Neural progenitor cell (in vitro differentiated cells): ENCODE data around the gene HMCN1. TPM values are rescaled to one million over a fixed set of nuclear protein-coding genes. Genes with fewer than 3 reads are reported as not detected.

Source experiments
- DNase-seq: peaks from one replicate; pipeline ENCODE4 v3.0.0-alpha.2; 2016; ENCODE audit warnings: low spot score
- H2AFZ ChIP-seq: fragments of 200-600 bp; sonication (generic); replicated peaks from 2 replicates; pipeline ENCODE4 v1.6.1; 2016; ENCODE audit warnings: antibody characterized with exemption
- H3F3A ChIP-seq: fragments of 200-600 bp; sonication (generic); 2 replicates; pipeline ENCODE4 v1.6.1; 2016; ENCODE audit warnings: antibody characterized with exemption, low read depth
- H3K27ac ChIP-seq: fragments of 200-600 bp; sonication (generic); 2 replicates; pipeline ENCODE4 v1.5.1; 2016; ENCODE audit warnings: mild to moderate bottlenecking
- H3K27me3 ChIP-seq: fragments of 200-600 bp; sonication (generic); 2 replicates; pipeline ENCODE4 v1.6.1; 2016; ENCODE audit warnings: mild to moderate bottlenecking, moderate library complexity
- H3K36me3 ChIP-seq: fragments of 200-600 bp; sonication (generic); 2 replicates; pipeline ENCODE4 v1.5.1; 2016
- H3K4me1 ChIP-seq: fragments of 200-600 bp; sonication (generic); 2 replicates; pipeline ENCODE4 v1.6.1; 2016; ENCODE audit warnings: mixed run types
- H3K4me2 ChIP-seq: fragments of 200-600 bp; sonication (generic); 2 replicates; pipeline ENCODE4 v1.6.1; 2016
- H3K4me3 ChIP-seq: fragments of 200-600 bp; sonication (generic); 2 replicates; pipeline ENCODE4 v1.5.1; 2016
- H3K79me2 ChIP-seq: fragments of 200-600 bp; sonication (generic); 2 replicates; pipeline ENCODE4 v1.6.1; 2016; ENCODE audit warnings: low read depth
- H3K9ac ChIP-seq: fragments of 200-600 bp; sonication (generic); 2 replicates; pipeline ENCODE4 v1.6.1; 2016
- H3K9me3 ChIP-seq: fragments of 200-600 bp; sonication (generic); 2 replicates; pipeline ENCODE4 v1.5.1; 2016; ENCODE audit warnings: low read depth
- H4K20me1 ChIP-seq: fragments of 200-600 bp; sonication (generic); 2 replicates; pipeline ENCODE4 v1.6.1; 2016; ENCODE audit warnings: low read depth
- H3K27ac Mint-ChIP-seq: 3 replicates; pipeline ENCODE4 v1.8.0; 2021; ENCODE audit warnings: mixed read lengths
- H3K27me3 Mint-ChIP-seq: 2 replicates; pipeline ENCODE4 v1.8.0; 2022; ENCODE audit warnings: low read depth, mild to moderate bottlenecking, inconsistent platforms, moderate library complexity, mixed read lengths; ENCODE audit not compliant: insufficient read depth
- H3K36me3 Mint-ChIP-seq: 3 replicates; pipeline ENCODE4 v1.8.0; 2021; ENCODE audit warnings: mixed read lengths
- H3K4me1 Mint-ChIP-seq: 3 replicates; pipeline ENCODE4 v1.8.0; 2021; ENCODE audit warnings: mixed read lengths
- H3K4me3 Mint-ChIP-seq: 3 replicates; pipeline ENCODE4 v1.8.0; 2021; ENCODE audit warnings: mild to moderate bottlenecking, moderate library complexity, mixed read lengths
- H3K9me3 Mint-ChIP-seq: 3 replicates; pipeline ENCODE4 v1.8.0; 2020; ENCODE audit warnings: mixed read lengths
- EZH2 ChIP-seq: fragments of 200-600 bp; sonication (generic); IDR thresholded peaks from 2 replicates; pipeline ENCODE4 v1.6.1; 2017; ENCODE audit warnings: antibody characterized with exemption, mild to moderate bottlenecking, moderate library complexity
- EZH2phosphoT487 ChIP-seq: fragments of 200-600 bp; sonication (generic); IDR thresholded peaks from 2 replicates; pipeline ENCODE4 v1.6.1; 2017; ENCODE audit warnings: antibody characterized with exemption
- total RNA-seq: library from RNA; depleted of rRNA; stranded (reverse); fragments of >200 nt; gene quantifications from 2 replicates; pipeline ENCODE4 v1.2.3, GENCODE V29; 2015; ENCODE audit warnings: low replicate concordance
- TF ChIP-seq, protein P1 (sequence below): fragments of 200-600 bp; sonication (generic); IDR thresholded peaks from 2 replicates; pipeline ENCODE4 v1.5.1; 2017; ENCODE audit warnings: antibody characterized with exemption, mild to moderate bottlenecking

HMCN1 gene
- total RNA-seq, 1 donor from 2014 or later, result 26.4 TPM

DNA sequence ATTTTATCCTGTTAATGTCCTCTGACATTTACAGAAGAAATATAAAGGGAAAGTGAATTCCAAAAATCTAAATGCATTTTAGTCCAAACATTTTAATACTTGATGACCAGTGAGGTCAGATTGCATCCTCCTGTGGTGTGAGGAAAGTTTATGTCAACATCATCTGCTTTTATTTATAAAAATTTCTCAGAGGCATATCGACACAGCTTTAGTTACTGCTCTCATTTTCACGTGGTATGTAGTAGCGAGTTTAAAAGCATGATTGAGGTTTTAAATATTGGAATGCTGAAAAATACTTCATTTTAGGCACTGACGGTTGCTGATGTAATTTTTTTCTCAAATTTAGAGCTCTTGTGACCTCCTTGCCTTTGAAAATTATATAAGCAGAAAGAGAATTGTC, 234.8 kb downstream of the HMCN1 start:
- Mint-ChIP-seq H3K4me3 (no peak overlapping the region), H3K36me3 (no peaks in the 10 kb centered on the region), H3K27me3 (no peaks in the 10 kb centered on the region), H3K4me1 (peaks cover 4% of the 10 kb centered on the region), H3K27ac (no peak overlapping the region), H3K9me3 (no peaks in the 10 kb centered on the region)
- DNase-seq, result no peak
- Histone ChIP-seq H3K4me2 (no peak overlapping the region), H3K36me3 (no peaks in the 10 kb centered on the region), H2AFZ (no peak overlapping the region), H3K27ac (no peak overlapping the region), H3K4me1 (peaks cover 9% of the 10 kb centered on the region), H3K9ac (no peak overlapping the region), H3K27me3 (no peaks in the 10 kb centered on the region), H4K20me1 (no peaks in the 10 kb centered on the region), H3F3A (no peaks in the 10 kb centered on the region), H3K9me3 (no peaks in the 10 kb centered on the region), H3K4me3 (no peak overlapping the region), H3K79me2 (no peaks in the 10 kb centered on the region)
- TF ChIP-seq, protein P1, sequence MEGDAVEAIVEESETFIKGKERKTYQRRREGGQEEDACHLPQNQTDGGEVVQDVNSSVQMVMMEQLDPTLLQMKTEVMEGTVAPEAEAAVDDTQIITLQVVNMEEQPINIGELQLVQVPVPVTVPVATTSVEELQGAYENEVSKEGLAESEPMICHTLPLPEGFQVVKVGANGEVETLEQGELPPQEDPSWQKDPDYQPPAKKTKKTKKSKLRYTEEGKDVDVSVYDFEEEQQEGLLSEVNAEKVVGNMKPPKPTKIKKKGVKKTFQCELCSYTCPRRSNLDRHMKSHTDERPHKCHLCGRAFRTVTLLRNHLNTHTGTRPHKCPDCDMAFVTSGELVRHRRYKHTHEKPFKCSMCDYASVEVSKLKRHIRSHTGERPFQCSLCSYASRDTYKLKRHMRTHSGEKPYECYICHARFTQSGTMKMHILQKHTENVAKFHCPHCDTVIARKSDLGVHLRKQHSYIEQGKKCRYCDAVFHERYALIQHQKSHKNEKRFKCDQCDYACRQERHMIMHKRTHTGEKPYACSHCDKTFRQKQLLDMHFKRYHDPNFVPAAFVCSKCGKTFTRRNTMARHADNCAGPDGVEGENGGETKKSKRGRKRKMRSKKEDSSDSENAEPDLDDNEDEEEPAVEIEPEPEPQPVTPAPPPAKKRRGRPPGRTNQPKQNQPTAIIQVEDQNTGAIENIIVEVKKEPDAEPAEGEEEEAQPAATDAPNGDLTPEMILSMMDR, result no peak
- no peak for TF ChIP-seq EZH2phosphoT487
- no peak for TF ChIP-seq EZH2

- H3K4me1 ChIP-seq, result peaks cover 6% of the 10 kb centered on the region
- no peaks in the 10 kb centered on the region for H3K36me3 Mint-ChIP-seq
- no peaks in the 10 kb centered on the region for H3F3A ChIP-seq
- no peaks in the 10 kb centered on the region for H3K9me3 ChIP-seq
- no peaks in the 10 kb centered on the region for H3K79me2 ChIP-seq
- H3K4me2 ChIP-seq, result no peak overlapping the region
- no peak overlapping the region for H3K27ac ChIP-seq
- TF ChIP-seq, protein P1, result no peak
- no peak for TF ChIP-seq EZH2phosphoT487
- no peak for TF ChIP-seq EZH2
- no peak overlapping the region for H3K4me3 Mint-ChIP-seq
- H3K36me3 ChIP-seq, result no peaks in the 10 kb centered on the region
- H3K27me3 ChIP-seq, result no peaks in the 10 kb centered on the region
- peaks cover under 1% of the 10 kb centered on the region for H3K4me1 Mint-ChIP-seq
- H3K9me3 Mint-ChIP-seq, result no peaks in the 10 kb centered on the region
- H4K20me1 ChIP-seq, result no peaks in the 10 kb centered on the region
- no peak overlapping the region for H2AFZ ChIP-seq
- no peaks in the 10 kb centered on the region for H3K27me3 Mint-ChIP-seq
- H3K9ac ChIP-seq, result no peak overlapping the region
- no peak overlapping the region for H3K4me3 ChIP-seq
- DNase-seq, result no peak
- H3K27ac Mint-ChIP-seq, result no peak overlapping the region
Measured at GRCh38 chr1:185969524-185969991, 235.4 kb downstream of the HMCN1 start.

GRCh38 chr1:185971688-185972087, 237.5 kb downstream of the HMCN1 start:
- H3K36me3 Mint-ChIP-seq, result no peaks in the 10 kb centered on the region
- no peak overlapping the region for H3K27ac Mint-ChIP-seq
- H3K9ac ChIP-seq, result no peak overlapping the region
- no peak overlapping the region for H3K4me3 Mint-ChIP-seq
- no peaks in the 10 kb centered on the region for H4K20me1 ChIP-seq
- H3K79me2 ChIP-seq, result no peaks in the 10 kb centered on the region
- H2AFZ ChIP-seq, result no peak overlapping the region
- no peak overlapping the region for H3K27ac ChIP-seq
- H3F3A ChIP-seq, result no peaks in the 10 kb centered on the region
- H3K27me3 Mint-ChIP-seq, result no peaks in the 10 kb centered on the region
- no peaks in the 10 kb centered on the region for H3K36me3 ChIP-seq
- no peak for DNase-seq
- H3K4me1 Mint-ChIP-seq, result no peaks in the 10 kb centered on the region
- TF ChIP-seq EZH2, result no peak
- TF ChIP-seq, protein P1, result no peak
- no peak for TF ChIP-seq EZH2phosphoT487
- H3K27me3 ChIP-seq, result no peaks in the 10 kb centered on the region
- H3K4me3 ChIP-seq, result no peak overlapping the region
- no peaks in the 10 kb centered on the region for H3K9me3 ChIP-seq
- no peak overlapping the region for H3K4me2 ChIP-seq
- no peaks in the 10 kb centered on the region for H3K4me1 ChIP-seq
- H3K9me3 Mint-ChIP-seq, result no peaks in the 10 kb centered on the region
